Effector CD4-positive, alpha-beta T cell (primary cell): ENCODE measurements around the gene NSUN6.

ENCODE experiments used
- DNase-seq: peaks from one replicate; pipeline ENCODE4 v3.0.0-alpha.2; 2020

The NSUN6 gene

DNA sequence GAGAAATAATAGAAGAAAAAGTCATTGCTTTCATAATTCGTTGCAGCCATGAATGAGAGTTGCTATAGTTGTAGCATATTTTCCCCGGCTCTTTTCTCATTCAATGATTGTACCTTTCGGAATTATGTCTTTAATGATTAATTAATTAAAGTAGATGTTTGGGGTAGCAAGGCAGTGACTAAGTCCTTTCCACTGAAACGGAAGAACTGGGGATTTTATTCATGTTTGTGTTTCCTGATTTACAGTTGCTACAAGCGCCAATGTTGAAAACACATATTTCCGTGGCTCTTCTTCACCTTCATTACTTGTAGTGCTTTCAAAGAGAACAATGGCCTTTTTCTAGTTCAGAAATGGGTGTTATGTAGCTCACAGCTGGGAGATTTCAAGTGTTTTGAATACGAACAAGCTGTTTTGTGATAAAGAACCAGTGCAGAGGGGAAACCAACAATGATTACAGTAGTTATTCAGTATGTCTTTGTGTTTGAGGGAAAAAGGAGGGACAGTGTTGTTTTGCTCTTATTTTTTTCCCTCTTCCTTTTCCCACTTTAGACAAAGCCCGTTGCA lies 153.5 kb downstream of the NSUN6 start:
- DNase-seq = no peak
